ENCODE results near the gene VSNL1.

GRCh38 chr2:17649026-17649425 is 108.5 kb downstream of the VSNL1 start:
- TF ChIP-seq BHLHE40 (IDR thresholded peaks at IDR 0.05; ENCODE audit: borderline replicate concordance) (no peak), SUZ12 (IDR thresholded peaks at IDR 0.05) (no peak), TARDBP (IDR thresholded peaks at IDR 0.05) (no peak)
